Neural cell (in vitro differentiated cells): ENCODE data around the gene PLEKHB2. TPM values are rescaled to one million over a fixed set of nuclear protein-coding genes. Genes with fewer than 3 reads are reported as not detected.

Experiments
- H2AFZ ChIP-seq: fragments of 200-600, 300-800 bp; sonication (generic), shearing (Covaris generic); 2 replicates; pipeline ENCODE4 v1.6.0; 2014; ENCODE audit warnings: low read depth, mild to moderate bottlenecking, antibody characterized with exemption, low read length, moderate library complexity
- H3F3A ChIP-seq: fragments of 200-600 bp; shearing (Covaris generic); 2 replicates; pipeline ENCODE4 v1.6.1; 2016; ENCODE audit warnings: mild to moderate bottlenecking, moderate library complexity, mixed read lengths, antibody characterized with exemption, low read length; ENCODE audit not compliant: insufficient read depth, poor library complexity, severe bottlenecking
- H3K27ac ChIP-seq: fragments of 200-600, 300-800 bp; sonication (generic), shearing (Covaris generic); 2 replicates; pipeline ENCODE4 v1.5.1; 2014; ENCODE audit warnings: mild to moderate bottlenecking, low read length, moderate library complexity
- H3K27me3 ChIP-seq: fragments of 300-800, 200-600 bp; sonication (generic), shearing (Covaris generic); 2 replicates; pipeline ENCODE4 v1.6.0; 2014; ENCODE audit warnings: mild to moderate bottlenecking, low read depth, low read length, moderate library complexity; ENCODE audit not compliant: insufficient read depth
- H3K36me3 ChIP-seq: fragments of 300-800, 200-600 bp; sonication (generic), shearing (Covaris generic); 2 replicates; pipeline ENCODE4 v1.5.1; 2014; ENCODE audit warnings: mild to moderate bottlenecking, antibody characterized with exemption, low read length, moderate library complexity; ENCODE audit not compliant: insufficient read depth
- H3K4me2 ChIP-seq: fragments of 300-800, 200-600 bp; sonication (generic), shearing (Covaris generic); 2 replicates; pipeline ENCODE4 v1.6.0; 2014; ENCODE audit warnings: mild to moderate bottlenecking, low read length
- H3K4me3 ChIP-seq: fragments of 300-800, 200-600 bp; sonication (generic), shearing (Covaris generic); 2 replicates; pipeline ENCODE4 v1.5.1; 2014; ENCODE audit warnings: mild to moderate bottlenecking, low read length, moderate library complexity
- H3K79me2 ChIP-seq: fragments of 200-600 bp; shearing (Covaris generic); replicated peaks from 2 replicates; pipeline ENCODE4 v1.6.0; 2014; ENCODE audit warnings: mild to moderate bottlenecking, low read length, moderate library complexity; ENCODE audit not compliant: insufficient read depth
- H3K9ac ChIP-seq: fragments of 300-800, 200-600 bp; sonication (generic), shearing (Covaris generic); 2 replicates; pipeline ENCODE4 v1.6.1; 2016; ENCODE audit warnings: mild to moderate bottlenecking, low read length, mixed read lengths
- H3K9me2 ChIP-seq: fragments of 200-600 bp; shearing (Covaris generic); 2 replicates; pipeline ENCODE4 v1.6.1; 2016; ENCODE audit warnings: mild to moderate bottlenecking, low read length, mixed read lengths; ENCODE audit not compliant: insufficient read depth
- H3K9me3 ChIP-seq: fragments of 200-600, 300-800 bp; sonication (generic), shearing (Covaris generic); 2 replicates; pipeline ENCODE4 v1.6.1; 2016; ENCODE audit warnings: mild to moderate bottlenecking, mixed run types, low read length, moderate library complexity, mixed read lengths
- H4K20me1 ChIP-seq: fragments of 200-600 bp; shearing (Covaris generic); 2 replicates; pipeline ENCODE4 v1.6.1; 2016; ENCODE audit warnings: mild to moderate bottlenecking, mixed run types; ENCODE audit not compliant: insufficient read depth
- EP300 ChIP-seq: fragments of 450-650 bp; conservative IDR thresholded peaks from 2 replicates; pipeline ENCODE4 v1.6.1; 2014; ENCODE audit warnings: antibody characterized with exemption, mild to moderate bottlenecking, moderate library complexity; ENCODE audit not compliant: poor library complexity, severe bottlenecking
- EZH2 ChIP-seq: fragments of 200-600, 300-800 bp; shearing (Covaris generic), sonication (generic); IDR thresholded peaks from 2 replicates; pipeline ENCODE4 v1.6.1; 2014; ENCODE audit warnings: antibody characterized with exemption, low read length, borderline replicate concordance, mild to moderate bottlenecking; ENCODE audit not compliant: insufficient read depth, poor library complexity, severe bottlenecking
- MXI1 ChIP-seq: fragments of 450-650 bp; conservative IDR thresholded peaks from 2 replicates; pipeline ENCODE4 v1.6.1; 2014; ENCODE audit warnings: antibody characterized with exemption, mild to moderate bottlenecking; ENCODE audit not compliant: poor library complexity, severe bottlenecking
- POLR2AphosphoS5 ChIP-seq: IDR thresholded peaks from 2 replicates; pipeline ENCODE4 v1.6.1; 2012
- RAD21 ChIP-seq: fragments of 450-650 bp; conservative IDR thresholded peaks from 2 replicates; pipeline ENCODE4 v1.6.1; 2014; ENCODE audit warnings: antibody characterized with exemption, mild to moderate bottlenecking, moderate library complexity
- SMC3 ChIP-seq: fragments of 450-650 bp; conservative IDR thresholded peaks from 2 replicates; pipeline ENCODE4 v1.6.1; 2014; ENCODE audit warnings: antibody characterized with exemption, mild to moderate bottlenecking, moderate library complexity; ENCODE audit not compliant: poor library complexity
- TAF1 ChIP-seq: IDR thresholded peaks from 2 replicates; pipeline ENCODE4 v1.6.1; 2012; ENCODE audit warnings: low read depth
- polyA plus RNA-seq: library from polyadenylated mRNA; depleted of rRNA; stranded (reverse); fragments of >200 nt; gene quantifications from 2 replicates; pipeline ENCODE4 v1.2.3, GENCODE V29; 2014
- TF ChIP-seq, protein P1 (sequence below): IDR thresholded peaks from 2 replicates; pipeline ENCODE4 v1.6.1; 2012; ENCODE audit warnings: borderline replicate concordance
- TF ChIP-seq, protein P2 (sequence below): fragments of 450-650 bp; IDR thresholded peaks from 2 replicates; pipeline ENCODE4 v1.5.1; 2014; ENCODE audit warnings: antibody characterized with exemption, mild to moderate bottlenecking, moderate library complexity; ENCODE audit not compliant: poor library complexity, severe bottlenecking

Gene PLEKHB2
- polyA plus RNA-seq, 1 donor from 2014 or later, result 85.0 TPM

DNA sequence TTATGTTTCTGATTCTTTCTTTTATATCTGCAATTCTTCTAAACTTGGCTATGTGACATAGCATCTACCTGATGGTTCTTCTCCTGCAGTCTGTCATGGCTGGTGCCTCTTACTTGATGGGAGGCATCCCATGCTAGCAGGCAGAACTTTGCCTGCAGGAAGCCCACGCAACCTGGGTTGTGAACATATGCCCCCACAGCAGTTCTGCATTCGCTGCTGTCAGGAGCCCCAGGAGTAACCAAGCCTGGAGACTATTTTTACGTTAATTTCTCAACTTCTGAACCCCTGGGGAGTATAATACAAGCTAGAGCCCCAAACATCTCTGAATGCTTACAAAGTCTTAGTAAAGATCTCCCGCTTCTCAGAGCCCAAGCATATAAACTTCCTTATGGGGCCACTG, 23.9 kb upstream of the PLEKHB2 start:
- Histone ChIP-seq H3K79me2 (peaks cover 65% of the 10 kb centered on the region), H3F3A (no peaks in the 10 kb centered on the region), H3K27me3 (no peaks in the 10 kb centered on the region), H3K36me3 (no peaks in the 10 kb centered on the region), H4K20me1 (peaks cover 8% of the 10 kb centered on the region), H3K9ac (no peak overlapping the region), H3K4me3 (no peak overlapping the region), H3K27ac (no peak overlapping the region), H3K4me2 (no peak overlapping the region), H3K9me2 (no peaks in the 10 kb centered on the region), H3K9me3 (no peaks in the 10 kb centered on the region), H2AFZ (no peak overlapping the region)
- TF ChIP-seq POLR2AphosphoS5, result no peak
- TF ChIP-seq, protein P1, sequence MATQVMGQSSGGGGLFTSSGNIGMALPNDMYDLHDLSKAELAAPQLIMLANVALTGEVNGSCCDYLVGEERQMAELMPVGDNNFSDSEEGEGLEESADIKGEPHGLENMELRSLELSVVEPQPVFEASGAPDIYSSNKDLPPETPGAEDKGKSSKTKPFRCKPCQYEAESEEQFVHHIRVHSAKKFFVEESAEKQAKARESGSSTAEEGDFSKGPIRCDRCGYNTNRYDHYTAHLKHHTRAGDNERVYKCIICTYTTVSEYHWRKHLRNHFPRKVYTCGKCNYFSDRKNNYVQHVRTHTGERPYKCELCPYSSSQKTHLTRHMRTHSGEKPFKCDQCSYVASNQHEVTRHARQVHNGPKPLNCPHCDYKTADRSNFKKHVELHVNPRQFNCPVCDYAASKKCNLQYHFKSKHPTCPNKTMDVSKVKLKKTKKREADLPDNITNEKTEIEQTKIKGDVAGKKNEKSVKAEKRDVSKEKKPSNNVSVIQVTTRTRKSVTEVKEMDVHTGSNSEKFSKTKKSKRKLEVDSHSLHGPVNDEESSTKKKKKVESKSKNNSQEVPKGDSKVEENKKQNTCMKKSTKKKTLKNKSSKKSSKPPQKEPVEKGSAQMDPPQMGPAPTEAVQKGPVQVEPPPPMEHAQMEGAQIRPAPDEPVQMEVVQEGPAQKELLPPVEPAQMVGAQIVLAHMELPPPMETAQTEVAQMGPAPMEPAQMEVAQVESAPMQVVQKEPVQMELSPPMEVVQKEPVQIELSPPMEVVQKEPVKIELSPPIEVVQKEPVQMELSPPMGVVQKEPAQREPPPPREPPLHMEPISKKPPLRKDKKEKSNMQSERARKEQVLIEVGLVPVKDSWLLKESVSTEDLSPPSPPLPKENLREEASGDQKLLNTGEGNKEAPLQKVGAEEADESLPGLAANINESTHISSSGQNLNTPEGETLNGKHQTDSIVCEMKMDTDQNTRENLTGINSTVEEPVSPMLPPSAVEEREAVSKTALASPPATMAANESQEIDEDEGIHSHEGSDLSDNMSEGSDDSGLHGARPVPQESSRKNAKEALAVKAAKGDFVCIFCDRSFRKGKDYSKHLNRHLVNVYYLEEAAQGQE, result no peak
- TF ChIP-seq, protein P2, sequence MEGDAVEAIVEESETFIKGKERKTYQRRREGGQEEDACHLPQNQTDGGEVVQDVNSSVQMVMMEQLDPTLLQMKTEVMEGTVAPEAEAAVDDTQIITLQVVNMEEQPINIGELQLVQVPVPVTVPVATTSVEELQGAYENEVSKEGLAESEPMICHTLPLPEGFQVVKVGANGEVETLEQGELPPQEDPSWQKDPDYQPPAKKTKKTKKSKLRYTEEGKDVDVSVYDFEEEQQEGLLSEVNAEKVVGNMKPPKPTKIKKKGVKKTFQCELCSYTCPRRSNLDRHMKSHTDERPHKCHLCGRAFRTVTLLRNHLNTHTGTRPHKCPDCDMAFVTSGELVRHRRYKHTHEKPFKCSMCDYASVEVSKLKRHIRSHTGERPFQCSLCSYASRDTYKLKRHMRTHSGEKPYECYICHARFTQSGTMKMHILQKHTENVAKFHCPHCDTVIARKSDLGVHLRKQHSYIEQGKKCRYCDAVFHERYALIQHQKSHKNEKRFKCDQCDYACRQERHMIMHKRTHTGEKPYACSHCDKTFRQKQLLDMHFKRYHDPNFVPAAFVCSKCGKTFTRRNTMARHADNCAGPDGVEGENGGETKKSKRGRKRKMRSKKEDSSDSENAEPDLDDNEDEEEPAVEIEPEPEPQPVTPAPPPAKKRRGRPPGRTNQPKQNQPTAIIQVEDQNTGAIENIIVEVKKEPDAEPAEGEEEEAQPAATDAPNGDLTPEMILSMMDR, result no peak
- no peak for TF ChIP-seq TAF1
- TF ChIP-seq EZH2, result no peak
- TF ChIP-seq MXI1, result no peak
- no peak for TF ChIP-seq RAD21
- TF ChIP-seq EP300, result no peak

DNA sequence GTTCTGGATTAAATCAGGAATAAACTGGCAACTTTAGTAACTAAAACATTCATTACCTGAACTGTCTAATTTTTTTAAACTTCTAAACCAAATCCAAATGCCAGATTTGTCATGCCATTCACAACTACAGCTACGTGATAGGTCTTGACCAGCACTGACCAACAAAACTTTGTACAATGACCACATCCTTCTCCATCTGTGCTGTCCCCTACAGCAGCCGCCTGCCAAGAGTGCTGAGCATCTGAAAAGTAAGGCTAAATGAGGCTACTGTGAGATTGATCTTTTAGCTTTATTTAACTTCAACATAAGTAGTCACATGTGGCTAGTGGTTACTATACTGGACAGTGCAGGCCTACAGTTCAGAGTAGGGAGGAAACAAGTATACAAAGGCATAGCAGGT, 19.5 kb upstream of the PLEKHB2 start:
- Histone ChIP-seq H3K27me3 (no peaks in the 10 kb centered on the region), H3K9me2 (no peaks in the 10 kb centered on the region), H2AFZ (no peak overlapping the region), H3K36me3 (no peaks in the 10 kb centered on the region), H3K9ac (no peak overlapping the region), H3K4me2 (no peak overlapping the region), H3K79me2 (peaks cover 82% of the 10 kb centered on the region), H4K20me1 (peaks cover 4% of the 10 kb centered on the region), H3K27ac (no peak overlapping the region), H3F3A (no peaks in the 10 kb centered on the region), H3K9me3 (no peaks in the 10 kb centered on the region), H3K4me3 (no peak overlapping the region)
- TF ChIP-seq, protein P2, result no peak
- TF ChIP-seq EP300 (no peak), SMC3 (no peak), TAF1 (no peak), RAD21 (no peak), EZH2 (no peak), POLR2AphosphoS5 (no peak), MXI1 (no peak)
- TF ChIP-seq, protein P1, result no peak
